Effector memory CD8-positive, alpha-beta T cell (primary cell): ENCODE results near the gene RPL37A.

Source experiments
- ATAC-seq: fragments of 150-1000 bp; cut with Tn5 transposase; replicated peaks from 2 replicates; pipeline ENCODE4 v1.10.0; 2021; ENCODE audit warnings: mild to moderate bottlenecking, moderate library complexity
- DNase-seq, 3 experiments: peaks; one replicate each; pipeline ENCODE4 v3.0.0; 2021
- H3K27ac Mint-ChIP-seq, 2 donors: one replicate each; pipeline ENCODE4 v1.8.0; 2022; ENCODE audit warnings: mild to moderate bottlenecking in 2 of 2, mixed read lengths in 2 of 2, moderate library complexity in 2 of 2
- H3K27me3 Mint-ChIP-seq, 2 donors: one replicate each; pipeline ENCODE4 v1.8.0; 2022; ENCODE audit warnings: mixed read lengths in 2 of 2
- H3K36me3 Mint-ChIP-seq: one replicate; pipeline ENCODE4 v1.8.0; 2022; ENCODE audit warnings: mild to moderate bottlenecking, moderate library complexity, mixed read lengths; ENCODE audit not compliant: insufficient read depth
- H3K4me1 Mint-ChIP-seq, 2 donors: one replicate each; pipeline ENCODE4 v1.8.0; 2022; ENCODE audit warnings: low read depth in 2 of 2, mixed read lengths in 2 of 2
- H3K4me3 Mint-ChIP-seq, 2 donors: one replicate each; pipeline ENCODE4 v1.8.0; 2022; ENCODE audit warnings: mild to moderate bottlenecking in 2 of 2, mixed read lengths in 2 of 2, moderate library complexity in 2 of 2
- H3K9me3 Mint-ChIP-seq, 2 donors: one replicate each; pipeline ENCODE4 v1.8.0; 2022; ENCODE audit warnings: mixed read lengths in 2 of 2

Gene RPL37A

DNA sequence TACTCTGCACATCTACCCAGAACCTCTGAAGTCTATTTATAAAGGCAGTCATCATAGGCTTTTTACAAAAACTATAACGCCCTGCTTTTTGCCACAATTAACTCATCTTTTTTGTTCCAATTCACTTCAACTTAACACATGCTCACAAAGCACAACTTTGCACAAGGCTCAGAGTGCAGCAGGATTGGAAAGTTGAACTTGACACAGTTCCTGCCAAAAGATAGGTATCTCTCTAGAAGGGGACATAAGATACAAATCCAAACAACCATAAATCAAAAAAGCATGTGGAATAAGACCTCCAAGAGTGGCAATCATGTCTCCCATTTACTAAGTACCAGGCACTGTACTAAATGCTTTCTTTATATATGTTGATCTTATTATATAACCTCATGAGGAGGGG, 36.2 kb downstream of the RPL37A start:
- no peaks in the 10 kb centered on the region for H3K9me3 Mint-ChIP-seq
- no peak overlapping the region for H3K27ac Mint-ChIP-seq
- H3K4me1 Mint-ChIP-seq = peaks cover 0 to 4% of the 10 kb centered on the region in 2 donors
- no peak overlapping the region for H3K4me3 Mint-ChIP-seq
- DNase-seq (no peak), ATAC-seq (no peak)
- H3K27me3 Mint-ChIP-seq = peaks cover 6 to 19% of the 10 kb centered on the region in 2 donors
- no peaks in the 10 kb centered on the region for H3K36me3 Mint-ChIP-seq

DNA sequence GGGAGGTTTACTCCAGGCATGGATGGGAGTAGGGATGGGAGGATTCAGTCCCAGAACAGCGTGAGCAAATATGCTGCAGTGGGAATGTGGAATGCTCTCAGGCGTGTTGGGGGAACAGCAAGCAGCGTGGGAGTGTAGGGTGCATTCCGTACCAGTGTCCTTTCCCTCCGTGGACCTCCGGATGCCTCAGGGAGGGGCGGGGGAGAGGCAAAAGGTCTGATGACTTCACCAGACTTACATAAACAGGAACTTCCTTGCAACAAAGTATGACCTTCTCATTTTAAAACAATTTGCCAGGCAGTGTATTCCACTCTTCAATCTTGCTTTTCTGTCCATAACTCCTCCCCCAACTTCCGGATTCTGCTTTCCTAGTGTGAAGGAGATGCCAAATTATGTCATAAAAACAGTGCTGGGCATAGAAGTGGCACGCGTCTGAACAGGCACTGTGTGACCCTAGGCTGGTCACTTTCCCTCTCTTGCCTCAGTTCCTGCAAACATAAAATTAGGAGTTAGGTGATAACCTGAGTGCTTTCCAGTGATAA, 36.9 kb downstream of the RPL37A start:
- Mint-ChIP-seq H3K9me3 (no peaks in the 10 kb centered on the region), H3K27me3 (peaks cover 6 to 19% of the 10 kb centered on the region in 2 donors), H3K27ac (no peak overlapping the region), H3K4me3 (no peak overlapping the region), H3K4me1 (peaks cover 0 to 8% of the 10 kb centered on the region in 2 donors), H3K36me3 (no peaks in the 10 kb centered on the region)
- ATAC-seq (no peak), DNase-seq (no peak)

DNA sequence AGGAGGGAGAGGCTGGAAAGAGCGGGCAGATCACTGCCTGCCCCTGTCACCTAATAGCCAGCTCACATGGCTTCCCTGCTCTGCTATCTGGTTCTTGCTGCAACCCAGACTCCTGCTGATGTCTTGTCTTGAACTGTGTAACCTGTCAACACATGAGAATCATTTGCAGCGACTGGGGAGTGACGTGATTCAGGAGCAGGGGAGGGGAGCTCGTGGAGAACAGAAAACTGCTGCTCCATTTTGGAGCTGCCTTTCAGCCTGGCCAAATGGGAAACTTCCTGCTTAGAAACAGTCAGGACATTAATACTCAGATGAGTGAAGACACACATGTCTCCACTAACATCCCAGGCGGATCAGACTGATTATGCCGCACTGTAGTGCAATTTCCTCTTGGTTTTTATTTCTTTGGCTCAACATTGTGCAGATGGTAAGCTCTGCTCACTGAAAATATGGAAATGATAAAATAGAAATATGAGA, 38.1 kb downstream of the RPL37A start:
- Mint-ChIP-seq H3K4me1 (peaks cover 0 to 8% of the 10 kb centered on the region in 2 donors), H3K27ac (no peak overlapping the region), H3K36me3 (no peaks in the 10 kb centered on the region), H3K4me3 (no peak overlapping the region), H3K27me3 (peaks cover 6 to 19% of the 10 kb centered on the region in 2 donors), H3K9me3 (no peaks in the 10 kb centered on the region)
- no peak for DNase-seq
- no peak for ATAC-seq

DNA sequence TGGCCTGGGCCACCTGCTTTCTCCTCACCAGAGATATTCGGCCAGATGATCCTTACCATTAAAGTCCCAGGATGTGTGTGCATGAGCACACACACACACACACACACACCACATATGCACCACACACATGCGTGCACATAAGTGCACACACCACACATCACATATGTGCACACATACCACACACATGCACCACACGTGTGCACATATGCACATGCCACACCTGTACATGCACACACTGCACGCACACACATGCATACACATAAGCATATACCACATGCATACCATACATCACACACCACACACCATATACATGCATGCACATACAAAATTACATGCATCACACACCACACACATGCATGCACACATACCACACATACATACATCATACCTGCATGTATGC, 38.7 kb downstream of the RPL37A start:
- no peak overlapping the region for H3K4me3 Mint-ChIP-seq
- H3K27me3 Mint-ChIP-seq = peaks cover 6 to 19% of the 10 kb centered on the region in 2 donors
- peaks cover 0 to 8% of the 10 kb centered on the region in 2 donors for H3K4me1 Mint-ChIP-seq

DNA sequence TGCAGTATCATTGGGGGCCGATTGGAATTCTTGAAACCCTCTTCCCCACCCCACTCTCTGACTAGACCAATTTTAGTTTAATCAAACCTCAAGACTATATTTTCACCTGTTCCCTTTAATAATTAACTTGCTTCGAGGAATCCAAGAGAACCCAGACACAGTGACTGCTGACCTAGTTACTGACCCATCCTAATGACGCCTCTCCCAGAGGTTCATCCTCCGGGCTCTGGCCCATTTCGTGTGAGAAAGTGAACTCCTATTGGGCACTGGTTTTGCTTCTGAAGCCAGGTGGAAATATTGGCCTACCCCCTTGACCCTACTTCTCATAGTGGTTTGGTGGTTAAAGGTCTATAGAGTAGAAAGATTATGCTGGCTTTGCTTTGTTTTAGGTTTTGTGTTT, 39.9 kb downstream of the RPL37A start:
- ATAC-seq = no peak
- peaks cover 0 to 8% of the 10 kb centered on the region in 2 donors for H3K4me1 Mint-ChIP-seq
- DNase-seq = no peak
- no peak overlapping the region for H3K27ac Mint-ChIP-seq
- H3K4me3 Mint-ChIP-seq = no peak overlapping the region
- peaks cover 2% of the 10 kb centered on the region for H3K36me3 Mint-ChIP-seq
- peaks cover 6 to 12% of the 10 kb centered on the region in 2 donors for H3K27me3 Mint-ChIP-seq
- H3K9me3 Mint-ChIP-seq = no peaks in the 10 kb centered on the region

More for the DNA sequence above, 38.7 kb downstream of the RPL37A start:
- Mint-ChIP-seq H3K9me3 (no peaks in the 10 kb centered on the region), H3K27ac (no peak overlapping the region), H3K36me3 (no peaks in the 10 kb centered on the region)
- no peak for DNase-seq
- ATAC-seq = no peak

DNA sequence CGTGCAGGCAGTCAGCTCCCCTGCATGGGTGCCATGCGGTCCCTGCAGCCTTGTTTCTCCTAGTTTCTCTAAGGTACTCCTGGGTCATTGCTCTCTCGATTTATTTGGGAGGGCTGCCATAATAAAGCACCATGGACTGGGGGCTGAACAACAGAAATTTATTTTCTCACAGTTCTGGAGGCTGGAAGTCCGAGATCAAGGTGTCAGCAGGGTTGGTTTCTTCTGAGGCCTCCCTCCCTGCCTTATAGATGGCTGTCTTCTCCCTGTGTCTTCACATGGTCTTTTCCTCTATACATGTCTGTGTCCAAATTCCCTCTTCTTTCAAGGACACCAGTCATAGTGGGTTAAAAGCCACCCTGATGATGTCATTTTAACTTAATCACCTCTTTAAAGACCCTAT, 40.5 kb downstream of the RPL37A start:
- DNase-seq (no peak), ATAC-seq (no peak)
- peaks cover 6 to 10% of the 10 kb centered on the region in 2 donors for H3K27me3 Mint-ChIP-seq
- H3K27ac Mint-ChIP-seq = no peak overlapping the region
- H3K4me1 Mint-ChIP-seq = peaks cover 0 to 8% of the 10 kb centered on the region in 2 donors
- H3K9me3 Mint-ChIP-seq = no peaks in the 10 kb centered on the region
- no peak overlapping the region for H3K4me3 Mint-ChIP-seq
- peaks cover 2% of the 10 kb centered on the region for H3K36me3 Mint-ChIP-seq

DNA sequence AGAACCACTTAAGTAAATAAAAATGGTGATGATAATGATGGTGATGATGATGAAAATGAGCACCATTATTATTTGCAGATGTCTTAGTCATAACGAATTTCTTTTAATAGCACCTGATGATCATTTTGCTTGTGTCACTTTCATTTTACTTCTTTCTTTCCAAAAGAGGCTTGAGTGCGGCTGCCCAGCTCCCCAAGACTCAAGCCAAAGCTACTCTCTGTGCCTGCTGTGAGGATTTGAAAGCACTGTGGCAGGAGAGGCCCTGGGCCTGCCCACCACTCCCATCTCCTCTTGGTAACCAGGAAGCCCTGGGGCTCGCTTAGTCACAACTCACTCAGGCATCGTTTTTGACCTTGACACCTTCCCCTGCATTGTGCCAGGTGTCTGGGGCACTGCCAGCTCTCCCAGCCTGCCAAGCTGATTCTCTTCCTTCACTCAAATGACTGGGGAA, 41.2 kb downstream of the RPL37A start:
- no peaks in the 10 kb centered on the region for H3K9me3 Mint-ChIP-seq
- H3K4me3 Mint-ChIP-seq = no peak overlapping the region
- H3K27ac Mint-ChIP-seq = no peak overlapping the region
- H3K4me1 Mint-ChIP-seq = peaks cover 0 to 8% of the 10 kb centered on the region in 2 donors
- H3K27me3 Mint-ChIP-seq = peaks cover 5 to 10% of the 10 kb centered on the region in 2 donors
- ATAC-seq = no peak
- peaks cover 2% of the 10 kb centered on the region for H3K36me3 Mint-ChIP-seq
- DNase-seq = no peak

DNA sequence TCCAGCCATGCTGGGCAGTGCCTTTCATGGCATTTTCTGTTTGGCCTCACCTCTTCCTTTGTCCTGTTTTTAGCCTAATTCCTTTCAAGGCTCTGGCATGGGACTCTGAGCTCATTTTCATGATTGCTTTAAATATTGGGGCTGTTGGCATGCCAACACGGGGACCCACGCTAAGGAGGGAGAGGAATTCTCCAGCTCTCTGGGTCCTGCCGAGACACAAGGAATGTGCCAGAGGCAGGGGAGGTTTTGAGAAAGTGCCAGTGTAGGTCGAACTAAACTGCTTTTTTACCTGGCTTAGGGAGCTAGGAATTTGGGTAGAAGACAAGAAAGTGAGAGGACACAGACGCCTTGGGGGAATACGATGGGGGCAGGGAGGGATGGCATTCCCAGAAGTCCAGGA, 42.3 kb downstream of the RPL37A start:
- no peaks in the 10 kb centered on the region for H3K9me3 Mint-ChIP-seq
- no peak for DNase-seq
- H3K4me3 Mint-ChIP-seq = no peak overlapping the region
- ATAC-seq = no peak
- peaks cover 2% of the 10 kb centered on the region for H3K36me3 Mint-ChIP-seq
- no peak overlapping the region for H3K27ac Mint-ChIP-seq
- peaks cover 3 to 5% of the 10 kb centered on the region in 2 donors for H3K4me1 Mint-ChIP-seq
- H3K27me3 Mint-ChIP-seq = peaks cover 5 to 11% of the 10 kb centered on the region in 2 donors

DNA sequence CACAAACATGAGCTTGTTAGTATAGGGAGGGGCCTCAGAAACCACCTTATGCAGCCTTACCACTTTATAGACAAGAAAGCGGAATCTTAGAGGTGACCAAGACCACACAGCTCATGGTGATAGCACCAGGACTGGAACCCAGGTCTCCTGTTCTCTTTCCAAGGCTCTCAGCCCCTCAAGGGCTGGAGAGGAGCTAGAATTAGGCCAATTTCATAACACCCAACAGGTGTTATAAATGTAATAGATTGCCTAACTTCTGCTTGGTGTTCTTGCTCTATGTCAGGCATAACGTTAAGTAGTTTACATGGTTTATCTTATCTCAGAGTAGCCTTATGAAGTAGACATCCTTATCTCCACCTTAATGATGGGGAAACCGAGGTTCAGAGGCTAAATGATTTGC, 42.9 kb downstream of the RPL37A start:
- Mint-ChIP-seq H3K27ac (no peak overlapping the region), H3K4me1 (peaks cover 3 to 5% of the 10 kb centered on the region in 2 donors), H3K27me3 (peaks cover 5 to 11% of the 10 kb centered on the region in 2 donors), H3K4me3 (no peak overlapping the region), H3K9me3 (no peaks in the 10 kb centered on the region), H3K36me3 (peaks cover 2% of the 10 kb centered on the region)
- ATAC-seq (no peak), DNase-seq (no peak)

DNA sequence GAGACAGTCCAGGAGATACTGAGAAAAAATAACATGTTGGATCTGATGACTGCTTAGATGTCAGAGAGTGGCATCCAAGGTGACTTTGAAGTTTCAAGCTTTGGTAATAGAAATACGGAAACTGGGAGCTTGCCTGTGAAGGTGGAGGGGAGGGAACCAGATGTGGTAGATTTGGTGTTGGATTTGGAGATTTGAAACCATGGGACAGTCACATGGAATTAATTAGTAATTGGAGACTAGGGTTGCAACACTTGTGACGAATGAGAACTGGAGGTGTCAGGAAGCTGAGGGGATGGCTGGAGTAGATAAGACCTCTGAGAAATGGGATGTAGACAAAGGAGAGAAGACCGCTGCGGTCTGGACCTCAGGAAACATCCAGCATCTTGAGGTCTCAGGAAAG, 46.7 kb downstream of the RPL37A start:
- Mint-ChIP-seq H3K36me3 (peaks cover 2% of the 10 kb centered on the region), H3K4me3 (no peak overlapping the region), H3K9me3 (no peaks in the 10 kb centered on the region), H3K4me1 (peaks cover 0 to 3% of the 10 kb centered on the region in 2 donors), H3K27ac (no peak overlapping the region), H3K27me3 (peaks cover 5 to 20% of the 10 kb centered on the region in 2 donors)
- DNase-seq = no peak
- no peak for ATAC-seq

DNA sequence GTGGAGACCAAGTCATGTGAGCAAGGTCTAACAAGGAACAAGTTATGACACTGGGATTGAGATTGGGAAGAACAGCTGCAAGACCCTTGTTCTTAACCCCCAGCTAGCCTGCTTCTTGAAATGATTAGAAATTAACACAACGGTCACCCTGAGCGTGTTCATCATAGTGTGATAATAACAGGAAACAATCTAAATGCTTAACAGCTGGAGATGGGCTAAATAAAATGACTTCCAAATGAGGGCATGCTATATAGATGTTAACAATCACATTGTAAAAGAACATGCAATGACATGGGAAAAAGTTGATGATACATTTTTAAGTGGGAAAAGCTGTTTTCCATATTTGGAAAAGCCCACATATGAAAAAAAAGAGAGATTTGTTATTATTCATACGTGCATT, 47.6 kb downstream of the RPL37A start:
- Mint-ChIP-seq H3K4me3 (no peak overlapping the region), H3K27ac (no peak overlapping the region), H3K27me3 (peaks cover 5 to 21% of the 10 kb centered on the region in 2 donors), H3K4me1 (peaks cover 0 to 3% of the 10 kb centered on the region in 2 donors), H3K36me3 (peaks cover 2% of the 10 kb centered on the region), H3K9me3 (no peaks in the 10 kb centered on the region)
- ATAC-seq = no peak
- DNase-seq = no peak

DNA sequence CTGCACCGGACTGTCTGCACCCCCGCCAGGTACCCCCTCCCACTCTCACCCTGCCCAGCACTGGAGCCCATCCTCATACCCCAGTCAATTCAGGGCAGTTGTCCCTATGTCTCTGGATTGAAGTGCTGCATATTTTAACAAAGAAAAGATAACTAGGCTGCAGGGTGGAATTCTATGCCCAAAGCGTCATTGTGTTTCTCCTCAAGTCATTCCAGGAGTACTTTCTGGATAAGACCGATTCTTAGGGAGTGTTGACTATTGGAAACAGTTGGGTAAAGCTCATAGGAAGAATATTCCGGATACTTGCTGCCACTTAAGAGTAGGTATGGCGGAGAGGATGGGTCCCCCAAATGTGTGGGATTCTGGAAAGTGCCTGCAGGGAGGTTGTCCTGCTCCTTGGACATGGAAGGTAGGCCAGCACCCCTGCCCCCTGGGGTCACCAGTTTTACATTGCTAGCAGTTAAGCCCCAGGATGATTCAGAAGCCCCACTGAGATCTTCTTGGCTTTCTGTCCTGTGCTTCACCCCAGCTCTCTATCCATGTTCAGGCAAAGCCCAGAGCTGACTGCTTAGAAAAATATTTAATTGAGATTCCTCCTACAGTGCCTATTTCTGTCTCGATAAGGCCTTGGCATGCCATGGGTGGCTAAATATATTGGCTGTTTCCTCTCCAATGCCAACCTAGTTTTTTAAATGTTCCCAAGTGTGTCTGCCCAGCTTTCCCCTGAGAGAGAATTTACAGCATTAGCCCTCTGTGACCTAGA, 48.2 kb downstream of the RPL37A start:
- peaks cover 2% of the 10 kb centered on the region for H3K36me3 Mint-ChIP-seq
- H3K4me1 Mint-ChIP-seq = peaks cover 0 to 3% of the 10 kb centered on the region in 2 donors
- H3K27me3 Mint-ChIP-seq = peaks cover 5 to 21% of the 10 kb centered on the region in 2 donors
- no peaks in the 10 kb centered on the region for H3K9me3 Mint-ChIP-seq
- DNase-seq (no peak), ATAC-seq (no peak)
- no peak overlapping the region for H3K4me3 Mint-ChIP-seq
- H3K27ac Mint-ChIP-seq = no peak overlapping the region

DNA sequence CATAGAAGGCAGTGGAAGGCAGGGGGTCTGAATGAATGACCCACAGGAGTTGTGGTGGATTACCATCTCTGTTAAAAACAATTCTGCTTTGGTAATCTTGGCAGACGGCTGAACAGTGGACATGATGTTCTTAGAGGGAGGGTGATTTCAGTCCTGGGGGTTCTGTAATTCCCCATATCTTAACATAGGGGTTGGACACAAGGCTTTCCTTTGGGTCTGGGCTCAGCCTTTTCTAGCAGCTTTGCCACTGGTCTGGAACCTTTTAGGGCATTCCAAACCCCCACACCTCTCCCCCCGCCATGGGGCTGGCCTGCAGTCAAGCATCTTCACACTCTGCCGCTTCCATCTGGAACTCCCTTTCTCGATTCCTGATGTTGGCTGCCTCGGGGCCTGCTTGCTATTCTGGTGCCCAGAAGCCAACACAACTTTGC, 50.3 kb downstream of the RPL37A start:
- H3K4me1 Mint-ChIP-seq = peaks cover 7 to 8% of the 10 kb centered on the region in 2 donors

More for the DNA sequence above, 50.3 kb downstream of the RPL37A start:
- DNase-seq = no peak
- no peak overlapping the region for H3K27ac Mint-ChIP-seq
- no peaks in the 10 kb centered on the region for H3K9me3 Mint-ChIP-seq
- ATAC-seq = no peak
- peaks cover 5 to 21% of the 10 kb centered on the region in 2 donors for H3K27me3 Mint-ChIP-seq
- H3K36me3 Mint-ChIP-seq = no peaks in the 10 kb centered on the region
- no peak overlapping the region for H3K4me3 Mint-ChIP-seq
